SHP77 treated with DMSO at 0.1 percent for 48 hours (cell line): ENCODE measurements around the gene CMA1.
A peak's percentile ranks its signal among the peaks of the same experiment; 100 is the strongest.
"Not testable (repeated sequence)": the region's sequence is repeated elsewhere in the genome, so short reads cannot be mapped to it uniquely, and the experiment has no call there.

Experiments used
- DNase-seq: peaks from one replicate; lab custom pipeline; 2025; lab: John Stamatoyannopoulos, UW

Gene CMA1

DNA sequence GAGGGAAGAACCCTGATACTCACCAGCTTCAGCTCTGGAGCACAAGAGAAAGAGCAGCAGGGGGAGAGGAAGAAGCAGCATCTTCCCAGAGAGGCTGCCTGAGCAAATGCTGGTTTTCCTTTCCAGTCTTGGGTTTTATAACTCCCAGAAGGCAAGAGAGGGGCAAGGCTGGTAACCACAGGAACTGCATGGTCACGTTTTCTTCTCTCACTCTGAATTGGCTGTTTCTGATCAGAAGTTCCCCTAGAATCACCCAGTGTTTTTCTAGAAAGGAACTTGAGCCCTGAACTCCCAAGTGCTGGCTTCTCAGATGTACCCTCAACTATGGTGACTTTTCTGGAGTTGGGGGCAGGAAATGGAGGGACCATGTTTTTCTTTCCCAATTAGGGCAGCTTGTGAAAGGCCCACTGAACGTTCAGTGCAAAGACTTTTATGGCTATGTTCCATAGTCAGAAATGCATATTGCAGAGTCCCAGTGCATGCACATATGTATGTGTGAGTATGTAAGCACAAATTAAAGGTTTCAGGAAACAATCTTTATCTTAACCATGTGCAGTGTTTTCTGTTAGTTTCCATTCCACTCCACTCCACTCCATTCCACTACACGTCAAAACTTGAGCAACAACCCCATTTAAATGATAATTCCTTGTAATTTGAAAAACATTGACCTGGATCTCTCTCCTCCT lies at the start of gene CMA1:
CMA1 (minus strand) TSS at position 111 of the 686 bp plus-strand sequence; CDS start at position 81, 30 bp downstream.
- DNase-seq: no peak

- no peak for DNase-seq
Observed at GRCh38 chr14:24556756-24557155, 48.7 kb upstream of the CMA1 start.

- DNase-seq: not testable (repeated sequence)
Observed at GRCh38 chr14:24549064-24549463, 41.0 kb upstream of the CMA1 start.

DNA sequence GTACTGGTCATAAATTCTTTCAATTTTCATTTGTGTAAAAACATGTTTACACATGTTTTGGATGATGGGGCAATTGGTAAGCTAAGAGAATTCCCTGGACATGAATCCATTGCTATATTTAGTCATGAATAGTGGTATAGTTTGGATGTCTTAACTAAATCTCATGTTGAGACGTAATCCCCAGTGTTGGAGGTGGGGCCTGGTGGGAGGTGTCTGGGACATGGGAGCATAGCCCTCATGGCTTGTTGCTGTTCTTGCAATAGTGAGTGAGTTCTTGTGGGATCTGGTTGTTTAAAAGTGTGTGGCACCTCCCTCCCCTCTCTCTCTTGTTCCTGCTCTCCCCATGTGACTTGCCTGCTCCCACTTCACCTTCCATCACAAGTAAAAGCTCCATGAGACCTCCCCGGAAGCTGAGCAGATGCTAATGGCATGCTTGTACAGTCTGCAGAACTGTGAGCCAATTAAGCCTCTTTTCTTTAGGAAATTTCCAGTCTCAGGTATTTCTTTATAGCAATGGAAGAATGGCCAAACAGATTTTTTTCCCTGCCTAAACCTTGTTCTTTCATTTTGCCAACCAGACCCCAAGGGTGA lies 34.4 kb upstream of the CMA1 start:
- DNase-seq: no peak

GRCh38 chr14:24535737-24536136 lies 27.7 kb upstream of the CMA1 start:
- DNase-seq: no peak

GRCh38 chr14:24534286-24534685 lies 26.2 kb upstream of the CMA1 start:
- no peak for DNase-seq

DNA sequence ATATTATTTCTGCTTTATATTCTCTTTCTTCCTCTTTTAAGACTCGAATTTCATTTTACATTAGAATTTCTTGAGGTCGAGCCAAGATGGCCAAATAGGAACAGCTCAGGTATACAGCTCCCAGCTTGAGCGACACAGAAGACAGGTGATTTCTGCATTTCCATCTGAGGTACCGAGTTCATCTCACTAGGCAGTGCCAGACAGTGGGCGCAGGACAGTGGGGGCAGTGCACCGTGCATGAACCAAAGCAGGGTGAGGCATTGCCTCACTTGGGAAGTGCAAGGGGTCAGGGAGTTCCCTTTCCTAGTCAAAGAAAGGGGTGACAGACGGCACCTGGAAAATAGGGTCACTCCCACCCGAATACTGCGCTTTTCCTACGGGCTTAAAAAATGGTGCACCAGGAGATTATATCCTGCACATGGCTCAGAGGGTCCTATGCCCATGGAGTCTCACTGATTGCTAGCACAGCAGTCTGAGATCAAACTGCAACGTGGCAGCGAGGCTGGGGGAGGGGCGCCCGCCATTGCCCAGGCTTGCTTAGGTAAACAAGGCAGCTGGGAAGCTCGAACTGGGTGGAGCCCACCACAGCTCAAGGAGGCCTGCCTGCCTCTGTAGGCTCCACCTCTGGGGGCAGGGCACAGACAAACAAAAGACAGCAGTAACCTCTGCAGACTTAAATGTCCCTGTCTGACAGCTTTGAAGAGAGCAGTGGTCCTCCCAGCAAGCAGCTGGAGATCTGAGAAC lies 18.0 kb upstream of the CMA1 start:
- not testable (repeated sequence) for DNase-seq

GRCh38 chr14:24518851-24519250 lies 10.8 kb upstream of the CMA1 start:
- no peak for DNase-seq

- no peak for DNase-seq
Observed at GRCh38 chr14:24514209-24514608, 6.1 kb upstream of the CMA1 start.

- DNase-seq: no peak
Observed at GRCh38 chr14:24513009-24513408, 4.9 kb upstream of the CMA1 start.

GRCh38 chr14:24506443-24506842 lies 1.6 kb downstream of the CMA1 start:
- no peak for DNase-seq

DNA sequence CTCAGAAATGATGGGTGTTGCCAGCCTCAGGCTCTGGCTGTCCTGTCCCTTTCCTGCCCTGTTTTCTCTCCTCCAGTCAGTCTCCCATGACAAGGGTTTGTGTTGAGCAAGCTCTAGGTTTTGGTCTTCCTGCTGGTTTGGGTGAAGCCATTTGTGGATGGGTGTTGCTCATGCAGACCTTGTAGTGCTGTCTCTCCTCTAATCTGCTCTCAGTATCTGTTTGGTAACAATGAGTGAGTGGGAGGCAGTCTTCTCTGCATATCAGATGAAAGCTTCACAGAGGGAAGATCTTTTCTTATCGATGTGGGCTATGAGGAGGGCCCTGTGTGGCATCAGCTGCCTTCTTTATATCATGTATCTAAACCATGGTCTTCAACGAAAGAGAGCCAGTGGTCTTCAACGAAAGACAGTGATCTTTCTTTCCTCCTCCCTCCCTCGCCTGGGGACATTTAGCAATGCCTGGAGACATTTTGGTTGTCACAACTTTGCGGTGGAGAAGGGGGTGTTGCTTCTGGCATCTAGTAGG lies 3.6 kb downstream of the CMA1 start:
- DNase-seq: no peak

DNA sequence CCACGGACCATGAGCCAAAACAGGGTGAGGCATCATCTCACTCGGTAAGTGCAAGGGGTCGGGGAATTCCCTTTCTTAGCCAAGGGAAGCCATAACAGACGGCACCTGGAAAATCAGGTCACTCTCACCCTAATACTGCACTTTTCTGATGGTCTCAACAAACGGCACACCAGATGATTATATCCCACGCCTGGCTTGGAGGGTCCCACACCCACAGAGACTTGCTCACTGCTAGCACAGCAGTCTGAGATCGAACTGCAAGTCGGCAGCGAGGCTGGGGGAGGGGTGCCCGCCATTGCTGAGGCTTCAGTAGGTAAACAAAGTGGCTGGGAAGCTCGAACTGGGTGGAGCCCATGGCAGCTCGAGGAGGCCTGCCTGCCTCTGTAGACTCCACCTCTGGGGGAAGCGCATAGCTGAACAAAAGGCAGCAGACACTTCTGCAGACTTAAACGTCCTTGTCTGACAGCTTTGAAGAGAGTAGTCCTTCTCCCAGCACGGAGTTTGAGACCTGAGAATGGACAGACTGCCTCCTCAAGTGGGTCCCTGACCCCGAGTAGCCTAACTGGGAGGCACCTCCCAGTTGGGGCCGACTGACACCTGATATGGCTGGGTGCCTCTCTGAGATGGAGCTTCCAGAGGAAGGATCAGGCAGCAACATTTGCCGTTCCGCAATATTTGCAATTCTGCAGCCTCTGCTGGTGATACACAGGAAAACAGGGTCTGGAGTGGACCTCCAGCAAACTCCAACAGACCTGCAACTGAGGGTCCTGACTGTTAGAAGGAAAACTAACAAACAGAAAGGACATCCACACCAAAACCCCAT lies 16.3 kb downstream of the CMA1 start:
- DNase-seq: not testable (repeated sequence)

DNA sequence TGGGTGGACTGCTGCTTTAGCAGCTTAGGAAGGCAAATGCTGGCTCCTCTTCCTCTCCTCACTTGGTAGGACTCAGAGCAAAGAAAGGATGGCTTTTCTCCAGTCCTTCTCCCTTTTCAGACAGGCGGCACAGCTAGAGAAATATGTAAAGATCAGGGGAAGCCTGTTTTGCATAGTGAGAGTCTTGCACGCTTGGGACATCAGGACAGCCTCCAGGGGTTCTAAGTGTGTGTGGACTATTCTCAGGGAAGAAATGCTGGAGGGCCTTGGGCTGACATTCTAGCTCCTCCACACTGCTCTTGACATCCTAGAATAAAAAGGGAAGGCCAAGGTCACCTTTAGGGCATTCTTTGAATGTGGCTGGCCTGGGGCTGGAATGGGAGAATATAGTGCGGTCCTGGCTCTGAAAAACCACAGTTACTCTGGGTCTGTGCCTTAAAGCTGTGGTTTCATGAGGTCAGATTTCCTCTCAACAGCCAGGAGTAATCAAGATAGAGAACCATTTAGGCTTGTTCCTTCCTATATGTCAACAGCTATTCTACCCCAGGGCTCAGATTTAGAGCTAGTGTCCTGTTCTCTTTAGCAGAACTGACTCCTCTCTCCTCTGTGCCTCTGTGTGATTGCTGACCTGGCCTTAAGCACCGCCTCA lies 24.3 kb downstream of the CMA1 start:
- no peak for DNase-seq

DNA sequence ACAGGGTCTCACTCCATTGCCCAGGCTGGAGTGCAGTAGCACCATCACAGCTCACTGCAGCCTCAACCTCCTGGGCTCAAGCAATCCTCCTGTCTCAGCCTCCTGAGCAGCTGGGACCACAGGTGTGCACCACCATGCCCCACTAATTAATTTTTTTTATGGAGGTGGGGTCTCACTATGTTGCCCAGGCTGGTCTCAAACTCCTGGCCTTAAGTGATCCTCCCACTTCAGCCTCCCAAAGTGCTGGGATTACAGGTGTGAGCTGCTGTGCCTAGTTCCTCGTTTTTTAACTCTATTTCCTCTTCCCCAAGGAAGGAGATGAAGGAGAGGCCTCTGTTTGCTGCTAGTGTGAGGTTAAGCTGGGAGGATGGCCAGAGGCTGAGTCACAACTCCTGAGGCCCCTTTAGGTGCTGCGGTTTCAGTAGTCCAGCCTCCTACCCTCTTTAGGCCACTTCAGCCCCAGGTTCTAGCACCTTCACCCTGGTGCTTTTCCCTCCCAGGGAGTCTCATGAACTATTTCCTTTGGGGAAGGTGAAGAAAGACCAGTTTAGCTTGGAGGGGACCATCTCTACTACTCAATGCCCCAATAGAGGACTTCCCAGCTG lies 25.3 kb downstream of the CMA1 start:
- not testable (repeated sequence) for DNase-seq

DNA sequence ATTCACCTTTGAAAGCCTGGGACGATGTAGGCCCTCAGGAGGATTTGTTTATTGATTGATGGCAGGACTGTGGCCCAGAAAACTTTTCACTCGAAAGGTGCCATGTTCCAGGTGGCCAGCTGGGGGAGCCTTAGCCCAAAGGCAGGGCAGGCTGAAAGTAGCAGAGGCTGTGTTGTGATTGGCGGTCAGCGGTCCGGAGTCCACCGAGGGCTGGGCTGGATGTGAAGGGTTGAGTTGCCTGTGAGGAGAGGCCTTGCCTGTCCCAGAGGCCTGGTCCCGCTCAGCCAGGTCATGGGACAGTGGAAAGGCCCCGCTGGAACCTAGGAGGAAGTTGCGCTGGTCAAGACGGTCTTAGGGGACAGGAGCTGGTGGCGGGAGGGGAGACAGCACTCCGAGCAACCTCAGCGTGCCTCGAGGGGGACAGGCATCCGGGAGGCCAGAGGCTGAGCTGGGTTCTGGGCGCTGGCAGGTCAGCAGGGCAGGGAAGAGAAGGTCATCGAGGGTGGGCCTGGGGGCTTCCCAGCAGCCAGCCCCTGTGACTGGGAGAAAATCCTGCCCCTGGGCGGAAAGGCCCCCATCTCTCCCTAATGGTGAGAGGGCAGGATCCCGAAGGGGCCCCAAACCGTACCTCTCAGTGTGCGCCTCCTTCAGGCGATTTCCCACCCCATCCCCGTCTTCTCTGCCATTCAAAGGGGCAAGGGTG lies 26.3 kb downstream of the CMA1 start:
- peak; percentile 13 for DNase-seq

DNA sequence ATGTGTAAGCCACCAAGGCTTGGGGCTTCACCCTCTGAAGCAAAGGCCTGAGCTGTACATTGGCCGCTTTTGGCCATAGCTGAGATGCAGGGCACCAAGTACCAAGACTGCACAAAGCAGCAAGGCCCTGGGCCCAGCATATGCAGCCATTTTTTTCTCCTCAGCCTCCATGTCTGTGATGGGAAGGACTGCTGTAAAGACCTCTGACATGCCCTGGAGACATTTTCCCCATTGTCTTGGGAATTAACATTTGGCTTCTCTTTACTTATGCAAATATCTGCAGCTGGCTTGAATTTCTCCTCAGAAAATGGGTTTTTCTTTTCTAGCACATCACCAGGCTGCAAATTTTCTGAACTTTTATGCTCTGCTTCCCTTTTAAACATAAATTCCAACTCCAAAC lies 28.1 kb downstream of the CMA1 start:
- DNase-seq: not testable (repeated sequence)

- DNase-seq: no peak
Observed at GRCh38 chr14:24475261-24475660, 32.8 kb downstream of the CMA1 start.

GRCh38 chr14:24473211-24473610 lies 34.9 kb downstream of the CMA1 start:
- DNase-seq: no peak

DNA sequence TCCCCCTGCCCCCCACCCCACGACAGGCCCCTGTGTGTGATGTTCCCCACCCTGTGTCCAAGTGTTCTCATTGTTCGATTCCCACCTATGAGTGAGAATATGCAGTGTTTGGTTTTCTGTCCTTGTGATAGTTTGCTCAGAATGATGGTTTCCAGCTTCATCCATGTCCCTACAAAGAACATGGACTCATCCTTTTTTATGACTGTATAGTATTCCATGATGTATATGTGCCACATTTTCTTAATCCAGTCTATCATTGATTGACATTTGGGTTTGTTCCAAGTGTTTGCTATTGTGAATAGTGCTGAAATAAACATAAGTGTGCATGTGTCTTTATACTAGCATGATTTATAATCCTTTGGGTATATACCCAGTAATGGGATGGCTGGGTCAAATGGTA lies 37.6 kb downstream of the CMA1 start:
- not testable (repeated sequence) for DNase-seq
